ENCODE measurements around the gene KRTAP10-2.

The KRTAP10-2 gene

GRCh38 chr21:44537930-44538911 lies 13.1 kb downstream of the KRTAP10-2 start:
- DNase-seq, result no peak

- DNase-seq, result no peak
These were observed 15.3 kb downstream of the KRTAP10-2 start for GRCh38 chr21:44535963-44536362.

GRCh38 chr21:44534688-44535087 lies 16.6 kb downstream of the KRTAP10-2 start:
- no peak for DNase-seq

GRCh38 chr21:44533891-44534627 lies 17.2 kb downstream of the KRTAP10-2 start:
- no peak for DNase-seq

- no peak for DNase-seq
These were observed 18.0 kb downstream of the KRTAP10-2 start for GRCh38 chr21:44533121-44533890.

DNA sequence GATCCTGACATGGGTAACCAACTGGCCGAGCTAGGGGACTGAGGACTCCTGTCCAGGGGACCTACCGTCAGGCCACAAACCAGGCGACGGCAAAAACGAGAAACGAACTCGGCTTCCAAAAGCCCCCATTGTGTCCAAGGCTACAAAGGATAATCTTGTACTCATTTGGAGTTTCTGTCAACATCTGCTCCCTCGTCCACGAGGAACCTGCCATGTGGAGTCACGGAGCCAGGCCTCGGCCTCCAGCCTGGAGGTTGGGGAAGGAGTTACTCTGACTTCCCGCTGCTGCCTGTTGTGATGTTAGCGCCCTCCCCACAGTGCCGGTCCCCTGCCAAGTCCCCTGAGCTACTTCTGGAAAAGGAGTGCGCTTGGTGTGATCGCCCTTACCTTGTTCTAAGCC lies 18.6 kb downstream of the KRTAP10-2 start:
- DNase-seq, result no peak

DNA sequence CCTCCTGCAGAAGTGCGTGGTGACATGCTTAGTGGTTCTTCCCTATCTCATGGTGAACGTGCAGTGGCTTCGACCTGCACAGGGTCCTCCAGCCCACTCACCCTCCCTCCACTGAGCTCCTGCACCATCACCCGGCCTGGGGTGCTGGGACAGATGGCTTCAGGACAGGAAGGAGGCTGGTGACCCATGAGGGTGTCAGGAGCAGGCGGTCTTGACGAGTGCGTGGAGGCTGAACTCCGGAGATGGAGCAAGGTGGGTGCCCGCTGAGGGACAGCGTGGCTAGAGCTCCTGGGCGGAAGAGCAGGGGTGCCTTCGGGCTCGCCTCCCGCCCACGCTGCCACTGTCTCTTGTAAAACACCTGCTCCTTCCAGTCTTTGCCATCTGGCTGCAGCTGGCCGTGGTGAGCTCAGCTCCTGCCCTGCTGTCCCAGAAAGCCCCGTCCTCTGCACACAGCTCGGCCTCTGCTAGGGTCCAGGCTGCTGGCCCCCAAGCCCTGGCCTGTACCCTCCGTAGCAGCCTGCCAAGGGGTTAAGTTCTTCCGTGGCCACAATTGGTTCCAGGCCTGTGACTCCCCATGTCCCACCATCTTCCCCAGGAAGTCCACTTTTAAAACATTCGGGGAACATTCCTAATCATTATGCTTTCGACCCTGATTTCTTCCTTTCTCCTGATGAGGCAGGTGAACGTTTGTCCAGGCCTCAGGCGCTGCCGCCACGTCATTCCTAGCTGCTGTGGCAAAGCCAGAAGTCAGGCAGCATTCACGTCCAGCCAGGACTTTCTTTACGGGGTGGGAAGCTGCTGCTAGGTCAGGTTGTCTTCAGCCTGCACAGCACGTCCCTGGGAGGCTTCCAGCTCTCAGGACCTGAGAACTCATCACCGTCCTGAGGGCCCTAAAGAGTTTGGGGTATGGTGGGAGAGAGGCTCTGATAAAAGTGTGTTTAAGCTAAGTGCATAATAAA lies 19.4 kb downstream of the KRTAP10-2 start:
- no peak for DNase-seq

DNA sequence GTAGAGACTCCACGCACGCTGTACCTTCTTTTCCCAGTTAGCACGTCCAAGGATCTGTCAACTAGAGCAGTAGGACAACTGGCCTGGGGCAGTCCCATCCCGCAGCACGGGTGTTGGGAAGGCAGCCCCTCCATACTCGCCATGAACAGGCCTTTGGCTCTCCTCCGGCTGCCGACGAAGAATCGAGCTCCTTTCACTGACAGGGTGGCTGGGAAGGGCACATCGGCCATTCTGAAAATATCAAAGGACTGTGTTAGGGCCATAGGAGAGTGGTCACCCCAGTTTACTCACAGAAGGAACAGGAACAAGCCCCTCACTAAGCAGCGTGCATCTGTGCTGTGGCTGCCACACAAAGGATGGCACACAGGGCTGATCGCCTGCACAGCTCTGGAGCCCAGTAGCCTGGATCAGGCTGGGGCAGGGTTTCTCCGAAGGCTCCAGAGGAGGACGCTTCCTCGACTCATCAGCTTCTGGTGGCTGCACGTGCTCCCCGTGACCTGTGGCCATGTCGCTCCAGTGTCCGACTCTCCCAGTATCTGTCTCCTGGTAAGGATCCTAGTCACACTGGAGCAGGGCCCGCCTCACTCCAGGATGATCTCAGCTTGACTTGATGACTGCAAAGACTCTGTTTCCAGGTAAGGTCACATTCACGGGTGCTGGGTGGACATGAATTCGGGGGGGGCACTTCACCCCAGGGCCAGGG lies 20.3 kb downstream of the KRTAP10-2 start:
- no peak for DNase-seq

GRCh38 chr21:44530221-44530902 lies 20.9 kb downstream of the KRTAP10-2 start:
- no peak for DNase-seq

- DNase-seq, result no peak
These were observed 21.7 kb downstream of the KRTAP10-2 start for GRCh38 chr21:44529503-44530125.

GRCh38 chr21:44529011-44529421 lies 22.3 kb downstream of the KRTAP10-2 start:
- no peak for DNase-seq

GRCh38 chr21:44528634-44528995 lies 22.7 kb downstream of the KRTAP10-2 start:
- no peak for DNase-seq

DNA sequence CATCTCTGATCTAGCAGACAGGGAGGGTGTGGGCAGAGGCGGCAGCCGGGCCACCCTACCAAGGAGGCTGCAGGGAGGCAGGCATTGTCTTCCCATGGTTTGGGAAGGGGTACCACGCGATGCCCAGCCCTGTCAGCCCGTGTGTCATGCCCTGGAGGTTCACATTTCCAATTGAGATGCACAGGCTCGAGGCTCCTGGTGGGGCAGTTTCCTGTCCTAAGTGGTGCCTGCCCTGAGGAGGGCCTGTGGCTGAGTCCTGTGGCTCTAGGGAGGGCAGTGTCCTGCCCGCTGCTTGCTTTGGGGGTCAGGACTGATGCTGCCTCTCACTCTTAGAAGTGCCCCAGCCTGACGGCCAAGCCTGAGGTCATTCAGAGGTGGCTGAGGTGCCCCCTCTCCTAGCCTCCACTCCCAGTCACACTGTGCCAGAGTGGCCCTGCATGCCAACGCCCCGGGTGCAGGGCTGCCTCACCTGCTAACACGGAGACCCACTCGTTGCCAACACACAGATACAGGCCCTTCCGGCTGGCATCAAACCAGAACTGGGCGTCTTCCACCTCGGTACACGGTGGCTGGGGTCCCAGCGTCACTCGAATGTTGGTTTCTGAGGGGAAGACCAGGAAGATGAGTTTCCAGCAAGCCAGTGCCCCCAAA lies 23.2 kb downstream of the KRTAP10-2 start:
- no peak for DNase-seq

GRCh38 chr21:44527156-44527982 lies 23.9 kb downstream of the KRTAP10-2 start:
- no peak for DNase-seq

DNA sequence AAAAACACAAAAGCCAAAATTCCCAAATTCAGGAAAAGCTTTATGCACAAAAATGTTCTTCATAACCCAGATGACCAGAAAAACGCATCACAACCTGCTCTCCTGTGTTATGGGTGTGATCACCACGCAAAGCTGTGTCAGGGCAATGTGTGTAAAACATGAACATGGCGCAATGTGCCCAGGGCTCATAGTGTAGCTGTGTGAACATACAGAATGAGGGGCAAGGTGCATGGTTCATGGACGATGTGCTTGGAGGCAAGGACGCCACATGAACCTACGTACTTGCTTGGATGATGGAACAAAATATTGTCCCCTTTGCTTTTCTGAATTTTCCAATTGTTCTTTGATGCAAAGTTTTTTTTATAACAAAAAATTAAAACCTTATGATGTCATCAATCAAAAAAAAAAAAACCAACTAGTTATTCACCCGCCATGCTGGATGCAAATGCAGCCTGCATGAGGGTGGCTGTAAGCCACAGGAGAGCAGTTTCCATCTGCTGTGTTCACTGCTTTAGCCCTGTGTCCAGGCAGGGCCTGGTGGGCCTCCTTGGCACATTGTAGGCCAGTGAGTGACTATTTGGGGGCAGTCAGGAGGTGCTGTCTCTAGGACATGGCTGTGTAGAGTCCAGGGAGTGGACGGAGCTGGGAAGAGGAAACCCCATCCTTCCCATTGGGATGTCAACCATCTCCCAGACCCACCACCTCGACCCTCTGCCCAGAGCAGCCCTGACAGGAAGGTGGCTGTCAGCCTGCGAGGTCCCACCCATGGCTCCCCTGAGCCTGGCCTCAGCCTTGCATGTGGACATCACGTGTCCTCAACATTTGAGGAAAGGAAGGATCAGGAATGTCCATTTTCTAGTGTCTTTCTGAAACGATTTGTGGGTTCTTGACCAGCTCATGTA lies 25.0 kb downstream of the KRTAP10-2 start:
- no peak for DNase-seq

DNA sequence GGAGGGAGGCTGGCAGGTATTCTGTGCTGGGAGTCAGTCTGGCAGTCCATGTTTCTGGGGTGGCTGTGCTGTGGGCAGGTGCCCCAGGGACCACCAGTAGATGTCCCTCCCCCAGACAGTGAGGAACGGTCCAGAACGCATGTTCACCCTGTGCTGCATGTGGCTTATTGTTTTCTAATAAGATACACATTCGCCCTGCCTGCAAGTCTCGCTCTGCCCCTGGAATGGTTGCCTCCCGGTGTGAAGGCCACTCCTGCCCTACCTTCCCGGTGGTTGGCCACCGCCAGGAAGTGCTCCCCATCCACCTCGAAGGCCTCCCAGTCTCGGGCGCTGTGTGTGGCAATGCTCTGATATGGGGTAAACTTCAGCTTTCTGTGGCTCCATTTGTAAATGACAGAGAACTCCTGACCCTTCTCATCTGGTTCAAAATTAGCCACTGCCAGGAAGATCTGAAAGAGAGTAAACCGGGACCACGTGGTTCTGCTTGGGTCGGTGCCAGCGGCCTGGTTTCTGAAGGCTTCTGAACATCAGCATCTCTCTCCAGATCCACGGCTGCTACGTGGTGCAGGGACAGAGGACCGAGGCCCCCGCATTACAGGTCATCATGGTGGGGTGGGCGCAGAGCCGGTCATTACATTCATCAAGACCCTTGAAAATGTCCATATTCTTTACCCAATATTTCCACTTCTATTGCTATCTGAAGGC lies 25.8 kb downstream of the KRTAP10-2 start:
- DNase-seq, result no peak

Data from effector CD4-positive, alpha-beta T cell (primary cell).